CD14-positive monocyte (primary cell): ENCODE results near the gene CDH11. TPM values are rescaled to one million over a fixed set of nuclear protein-coding genes. Genes with fewer than 3 reads are reported as not detected.

ENCODE experiments used
- DNase-seq, 3 donors: peaks; one replicate each; pipeline ENCODE4 v3.0.0-alpha.2; 2011 to 2022
- H2AFZ ChIP-seq: 2 replicates; pipeline ENCODE4 v1.6.0; 2012; ENCODE audit warnings: mild to moderate bottlenecking, low read depth, low read length, inconsistent platforms; ENCODE audit not compliant: insufficient read depth, poor library complexity, severe bottlenecking
- H3K27ac ChIP-seq, 2 donors: 1 replicate in 1 of 2; 2 replicates in 1 of 2; pipeline ENCODE4 v1.5.1; 2012 to 2013; ENCODE audit warnings: low read length in 2 of 2, control low read depth in 1 of 2, inconsistent platforms in 1 of 2, low read depth in 1 of 2, mild to moderate bottlenecking in 1 of 2
- H3K27me3 ChIP-seq, 2 donors: one replicate each; pipeline versions ENCODE4 v1.6.0 to v1.6.1; 2011 to 2013; ENCODE audit warnings: low read length in 2 of 2; ENCODE audit not compliant: control insufficient read depth in 2 of 2, insufficient read depth in 2 of 2
- H3K36me3 ChIP-seq, 2 donors: replicated peaks in 1 of 2; 1 replicate in 1 of 2; 2 replicates in 1 of 2; pipeline versions ENCODE4 v1.5.1 to v1.6.1; 2012 to 2013; ENCODE audit warnings: low read length in 2 of 2, control low read depth in 1 of 2, inconsistent platforms in 1 of 2, mild to moderate bottlenecking in 1 of 2; ENCODE audit not compliant: insufficient read depth in 2 of 2, control insufficient read depth in 1 of 2
- H3K4me1 ChIP-seq, 2 donors: 1 replicate in 1 of 2; 2 replicates in 1 of 2; pipeline versions ENCODE4 v1.5.1 to v1.6.1; 2012 to 2013; ENCODE audit warnings: low read length in 2 of 2, control low read depth in 1 of 2, inconsistent platforms in 1 of 2, mild to moderate bottlenecking in 1 of 2, moderate library complexity in 1 of 2; ENCODE audit not compliant: insufficient read depth in 2 of 2, control insufficient read depth in 1 of 2
- H3K4me2 ChIP-seq: replicated peaks from 2 replicates; pipeline ENCODE3; 2012; ENCODE audit warnings: low read length, moderate library complexity, mild to moderate bottlenecking; ENCODE audit not compliant: poor library complexity, severe bottlenecking; ENCODE audit errors: extremely low read depth
- H3K4me3 ChIP-seq, 3 experiments: fragments of 200-600 bp in 1 of 3; sonication (generic) in 1 of 3; replicated peaks in 1 of 3; 1 replicate in 2 of 3; 2 replicates in 1 of 3; pipeline ENCODE4 v1.5.1; 2011 to 2013; ENCODE audit warnings: low read length in 3 of 3, mild to moderate bottlenecking in 3 of 3, control low read depth in 2 of 3, low read depth in 2 of 3, inconsistent platforms in 1 of 3, moderate library complexity in 1 of 3
- H3K79me2 ChIP-seq: 2 replicates; pipeline ENCODE4 v1.6.0; 2012; ENCODE audit warnings: mild to moderate bottlenecking, control low read depth, inconsistent platforms, low read length, moderate library complexity; ENCODE audit not compliant: insufficient read depth
- H3K9ac ChIP-seq: 2 replicates; pipeline ENCODE4 v1.6.0; 2017; ENCODE audit warnings: low read length, mild to moderate bottlenecking; ENCODE audit not compliant: insufficient read depth, poor library complexity, severe bottlenecking
- H3K9me3 ChIP-seq, 2 donors: replicated peaks in 1 of 2; 1 replicate in 1 of 2; 2 replicates in 1 of 2; pipeline versions ENCODE4 v1.5.1 to v1.6.1; 2012 to 2013; ENCODE audit warnings: low read length in 2 of 2, control low read depth in 1 of 2; ENCODE audit not compliant: control insufficient read depth in 1 of 2, insufficient read depth in 1 of 2
- H4K20me1 ChIP-seq: 2 replicates; pipeline ENCODE4 v1.6.0; 2012; ENCODE audit warnings: mild to moderate bottlenecking, low read length, control low read depth, moderate library complexity; ENCODE audit not compliant: insufficient read depth
- H3K27ac Mint-ChIP-seq, 7 donors: one replicate each; pipeline ENCODE4 v1.8.0; 2020; ENCODE audit warnings: mild to moderate bottlenecking in 7 of 7, mixed read lengths in 7 of 7, moderate library complexity in 6 of 7, inconsistent platforms in 2 of 7
- H3K27me3 Mint-ChIP-seq, 3 donors: one replicate each; pipeline ENCODE4 v1.8.0; 2021 to 2022; ENCODE audit warnings: low read depth in 3 of 3, mild to moderate bottlenecking in 3 of 3, mixed read lengths in 3 of 3, moderate library complexity in 3 of 3, inconsistent platforms in 1 of 3
- H3K36me3 Mint-ChIP-seq, 2 donors: one replicate each; pipeline ENCODE4 v1.8.0; 2020; ENCODE audit warnings: mixed read lengths in 2 of 2, inconsistent platforms in 1 of 2, mild to moderate bottlenecking in 1 of 2
- H3K4me1 Mint-ChIP-seq: one replicate; pipeline ENCODE4 v1.8.0; 2020; ENCODE audit warnings: mild to moderate bottlenecking, mixed read lengths
- H3K4me3 Mint-ChIP-seq, 2 donors: one replicate each; pipeline ENCODE4 v1.8.0; 2020; ENCODE audit warnings: mild to moderate bottlenecking in 2 of 2, mixed read lengths in 2 of 2, moderate library complexity in 1 of 2
- H3K9me3 Mint-ChIP-seq, 7 donors: one replicate each; pipeline ENCODE4 v1.8.0; 2020 to 2022; ENCODE audit warnings: mixed read lengths in 7 of 7, mild to moderate bottlenecking in 6 of 7, moderate library complexity in 6 of 7, inconsistent platforms in 2 of 7
- CTCF ChIP-seq: fragments of 200-600 bp; IDR thresholded peaks from one replicate; pipeline ENCODE4 v1.8.0; 2022; ENCODE audit warnings: antibody characterized with exemption, mild to moderate bottlenecking
- whole genome bisulfite sequencing: methylation state at CpG from one replicate; pipeline ENCODE4 v1.1.5; 2013; ENCODE audit warnings: missing lambda C conversion rate; ENCODE audit not compliant: insufficient coverage; 5-methylcytosine and 5-hydroxymethylcytosine counted together
- intact Hi-C, 2 donors: fragments of 100-400 bp; cut with micrococcal nuclease; formaldehyde crosslinking; loops; one replicate each; pipeline versions ENCODE4 v1.15.0 to v1.15.1; 2023
- polyA plus RNA-seq, 3 donors: library from polyadenylated mRNA; depleted of rRNA in 1 of 3; unstranded in 2 of 3; stranded (reverse) in 1 of 3; fragments of 300-500 nt in 2 of 3; fragments of >200 nt in 1 of 3; fragmentation: Illumina TruSeq in 2 of 3; gene quantifications; 1 replicate in 2 of 3; 2 replicates in 1 of 3; pipeline ENCODE4 v1.2.3, GENCODE V29; 2012 to 2021

CDH11 gene
- polyA plus RNA-seq, 3 donors: not detected

- Histone ChIP-seq H2AFZ (no peak overlapping the region), H3K4me2 (no peak overlapping the region), H3K9me3 (no peaks in the 10 kb centered on the region), H3K27me3 (no peaks in the 10 kb centered on the region), H3K36me3 (no peaks in the 10 kb centered on the region), H3K4me3 (no peak overlapping the region), H4K20me1 (no peaks in the 10 kb centered on the region), H3K79me2 (no peaks in the 10 kb centered on the region), H3K27ac (no peak overlapping the region), H3K9ac (no peak overlapping the region), H3K4me1 (no peaks in the 10 kb centered on the region)
- Mint-ChIP-seq H3K4me1 (no peaks in the 10 kb centered on the region), H3K9me3 (no peaks in the 10 kb centered on the region), H3K4me3 (no peak overlapping the region), H3K27ac (no peak overlapping the region), H3K27me3 (no peaks in the 10 kb centered on the region), H3K36me3 (no peaks in the 10 kb centered on the region)
- intact Hi-C loops: no loop called here
- DNase-seq: no peak
- no peak for TF ChIP-seq CTCF
- WGBS: no CpG with 5 or more reads among the region's 4 CpGs
Observed at GRCh38 chr16:65069065-65069464, 52.8 kb downstream of the CDH11 start.

GRCh38 chr16:65068151-65068740, 53.6 kb downstream of the CDH11 start:
- no peak overlapping the region for H3K4me3 Mint-ChIP-seq
- intact Hi-C loops: no loop called here
- H3K4me2 ChIP-seq: no peak overlapping the region
- no peak overlapping the region for H3K27ac ChIP-seq
- no peaks in the 10 kb centered on the region for H3K36me3 Mint-ChIP-seq
- no peak overlapping the region for H3K9ac ChIP-seq
- no peaks in the 10 kb centered on the region for H3K9me3 ChIP-seq
- no peak for TF ChIP-seq CTCF
- WGBS: 71% methylated on average over 1 of the region's 5 CpGs
- no peak overlapping the region for H3K4me3 ChIP-seq
- no peaks in the 10 kb centered on the region for H3K4me1 Mint-ChIP-seq
- no peaks in the 10 kb centered on the region for H3K9me3 Mint-ChIP-seq
- no peaks in the 10 kb centered on the region for H3K4me1 ChIP-seq
- no peak for DNase-seq
- no peaks in the 10 kb centered on the region for H4K20me1 ChIP-seq
- H3K27ac Mint-ChIP-seq: no peak overlapping the region
- no peaks in the 10 kb centered on the region for H3K36me3 ChIP-seq
- no peaks in the 10 kb centered on the region for H3K27me3 Mint-ChIP-seq
- H3K79me2 ChIP-seq: no peaks in the 10 kb centered on the region
- H2AFZ ChIP-seq: no peak overlapping the region
- no peaks in the 10 kb centered on the region for H3K27me3 ChIP-seq
